Astrocyte (in vitro differentiated cells and primary cell): ENCODE results near the gene CFAP52.

Source experiments
- EZH2 ChIP-seq: IDR thresholded peaks from 2 replicates; pipeline ENCODE4 v1.6.1; 2012; ENCODE audit warnings: mild to moderate bottlenecking, low read length, inconsistent platforms; ENCODE audit not compliant: insufficient read depth
- TF ChIP-seq, protein P1 (sequence below): IDR thresholded peaks from 2 replicates; pipeline ENCODE4 v1.5.1; 2011; ENCODE audit warnings: low read depth, mild to moderate bottlenecking, inconsistent platforms, low read length, moderate library complexity; ENCODE audit not compliant: insufficient read depth

DNA sequence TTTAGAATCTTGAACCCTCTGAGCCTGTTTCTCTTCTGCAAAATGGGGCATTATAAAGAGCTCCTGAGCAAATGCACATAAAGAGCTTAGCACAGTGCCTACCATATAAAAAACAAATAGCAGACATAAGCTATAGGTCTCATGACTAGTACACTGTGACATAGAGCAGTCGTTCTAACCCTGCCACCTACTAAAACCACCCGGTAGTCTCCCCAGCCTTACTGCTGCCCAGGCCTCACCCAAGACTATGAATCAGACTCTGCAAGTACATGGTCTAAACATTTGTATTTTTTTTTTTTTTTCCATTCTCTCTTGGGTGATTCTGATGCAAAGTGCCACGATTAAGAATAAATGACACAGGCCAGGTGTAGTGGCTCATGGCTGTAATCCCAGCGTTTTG, 34.7 kb upstream of the CFAP52 start:
- TF ChIP-seq, protein P1, sequence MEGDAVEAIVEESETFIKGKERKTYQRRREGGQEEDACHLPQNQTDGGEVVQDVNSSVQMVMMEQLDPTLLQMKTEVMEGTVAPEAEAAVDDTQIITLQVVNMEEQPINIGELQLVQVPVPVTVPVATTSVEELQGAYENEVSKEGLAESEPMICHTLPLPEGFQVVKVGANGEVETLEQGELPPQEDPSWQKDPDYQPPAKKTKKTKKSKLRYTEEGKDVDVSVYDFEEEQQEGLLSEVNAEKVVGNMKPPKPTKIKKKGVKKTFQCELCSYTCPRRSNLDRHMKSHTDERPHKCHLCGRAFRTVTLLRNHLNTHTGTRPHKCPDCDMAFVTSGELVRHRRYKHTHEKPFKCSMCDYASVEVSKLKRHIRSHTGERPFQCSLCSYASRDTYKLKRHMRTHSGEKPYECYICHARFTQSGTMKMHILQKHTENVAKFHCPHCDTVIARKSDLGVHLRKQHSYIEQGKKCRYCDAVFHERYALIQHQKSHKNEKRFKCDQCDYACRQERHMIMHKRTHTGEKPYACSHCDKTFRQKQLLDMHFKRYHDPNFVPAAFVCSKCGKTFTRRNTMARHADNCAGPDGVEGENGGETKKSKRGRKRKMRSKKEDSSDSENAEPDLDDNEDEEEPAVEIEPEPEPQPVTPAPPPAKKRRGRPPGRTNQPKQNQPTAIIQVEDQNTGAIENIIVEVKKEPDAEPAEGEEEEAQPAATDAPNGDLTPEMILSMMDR = no peak
- TF ChIP-seq EZH2 = no peak
